Naive B cell (primary cell): ENCODE results near the gene DAPK2. TPM values are rescaled to one million over a fixed set of nuclear protein-coding genes. Genes with fewer than 3 reads are reported as not detected.

Source experiments
- ATAC-seq, 2 donors: fragments of 150-1000 bp; cut with Tn5 transposase; 2 replicates each; pipeline ENCODE4 v1.10.0; 2021; ENCODE audit warnings: low read depth in 2 of 2, mild to moderate bottlenecking in 2 of 2, moderate library complexity in 2 of 2
- DNase-seq: peaks from one replicate; pipeline ENCODE4 v3.0.0; 2022
- H3K27ac Mint-ChIP-seq, 6 donors: one replicate each; pipeline ENCODE4 v1.8.0; 2020 to 2022; ENCODE audit warnings: mild to moderate bottlenecking in 6 of 6, mixed read lengths in 6 of 6, moderate library complexity in 5 of 6, inconsistent platforms in 2 of 6
- H3K27me3 Mint-ChIP-seq, 3 donors: one replicate each; pipeline ENCODE4 v1.8.0; 2021 to 2022; ENCODE audit warnings: mixed read lengths in 3 of 3, mild to moderate bottlenecking in 1 of 3
- H3K36me3 Mint-ChIP-seq, 2 donors: one replicate each; pipeline ENCODE4 v1.8.0; 2020 to 2022; ENCODE audit warnings: mixed read lengths in 2 of 2, inconsistent platforms in 1 of 2, mild to moderate bottlenecking in 1 of 2
- H3K4me1 Mint-ChIP-seq, 3 donors: one replicate each; pipeline ENCODE4 v1.8.0; 2020 to 2022; ENCODE audit warnings: mixed read lengths in 3 of 3, inconsistent platforms in 1 of 3, mild to moderate bottlenecking in 1 of 3, moderate library complexity in 1 of 3
- H3K4me3 Mint-ChIP-seq, 8 donors: one replicate each; pipeline ENCODE4 v1.8.0; 2020 to 2022; ENCODE audit warnings: mild to moderate bottlenecking in 8 of 8, mixed read lengths in 8 of 8, moderate library complexity in 8 of 8, inconsistent platforms in 2 of 8
- H3K9me3 Mint-ChIP-seq, 7 donors: one replicate each; pipeline ENCODE4 v1.8.0; 2020 to 2022; ENCODE audit warnings: mixed read lengths in 7 of 7, mild to moderate bottlenecking in 5 of 7, inconsistent platforms in 2 of 7, moderate library complexity in 1 of 7
- polyA plus RNA-seq, 6 donors: library from polyadenylated mRNA; unstranded; fragments of 300-500 nt; fragmentation: Illumina TruSeq; gene quantifications; one replicate each; pipeline ENCODE4 v1.2.3, GENCODE V29; 2021; ENCODE audit warnings: low read depth in 6 of 6

The DAPK2 gene
- polyA plus RNA-seq, 6 donors from 2014 or later, result 0.69 to 10.3 (median 0.96) TPM

- DNase-seq (no peak), ATAC-seq (no peak)
- H3K27ac Mint-ChIP-seq, result peak overlapping the region in 1 of 6 donors; percentile 70
- no peaks in the 10 kb centered on the region for H3K27me3 Mint-ChIP-seq
- H3K4me1 Mint-ChIP-seq, result peaks cover 14 to 37% (median 18%) of the 10 kb centered on the region in 3 donors
- no peak overlapping the region for H3K4me3 Mint-ChIP-seq
- no peaks in the 10 kb centered on the region for H3K36me3 Mint-ChIP-seq
- H3K9me3 Mint-ChIP-seq, result no peaks in the 10 kb centered on the region
Observed at GRCh38 chr15:63982381-63982854, 63.9 kb downstream of the DAPK2 start.

- DNase-seq (no peak), ATAC-seq (no peak)
- Mint-ChIP-seq H3K36me3 (no peaks in the 10 kb centered on the region), H3K27ac (peak overlapping the region in 1 of 6 donors; percentile 12), H3K4me3 (peak overlapping the region in 2 of 8 donors; percentile 10 to 44), H3K27me3 (no peaks in the 10 kb centered on the region), H3K4me1 (peaks cover 9 to 30% (median 11%) of the 10 kb centered on the region in 3 donors), H3K9me3 (no peaks in the 10 kb centered on the region)
Observed at GRCh38 chr15:63981596-63982320, 64.5 kb downstream of the DAPK2 start.

- H3K36me3 Mint-ChIP-seq, result no peaks in the 10 kb centered on the region
- H3K27ac Mint-ChIP-seq, result peak overlapping the region in 1 of 6 donors; percentile 42
- no peaks in the 10 kb centered on the region for H3K9me3 Mint-ChIP-seq
- DNase-seq (no peak), ATAC-seq (no peak)
- peak overlapping the region in 1 of 8 donors; percentile 25 for H3K4me3 Mint-ChIP-seq
- H3K4me1 Mint-ChIP-seq, result peaks cover 0 to 13% (median 3%) of the 10 kb centered on the region in 3 donors
- H3K27me3 Mint-ChIP-seq, result no peaks in the 10 kb centered on the region
Observed at GRCh38 chr15:63979262-63979793, 67.0 kb downstream of the DAPK2 start.

- ATAC-seq (no peak), DNase-seq (no peak)
- Mint-ChIP-seq H3K27ac (peak overlapping the region in 2 of 6 donors; percentile 42 to 49), H3K4me1 (peaks cover 0 to 13% (median 3%) of the 10 kb centered on the region in 3 donors), H3K9me3 (no peaks in the 10 kb centered on the region), H3K27me3 (no peaks in the 10 kb centered on the region), H3K4me3 (no peak overlapping the region), H3K36me3 (no peaks in the 10 kb centered on the region)
Observed at GRCh38 chr15:63978511-63979261, 67.6 kb downstream of the DAPK2 start.

GRCh38 chr15:63977119-63977518 lies 69.2 kb downstream of the DAPK2 start:
- ATAC-seq (no peak), DNase-seq (no peak)
- Mint-ChIP-seq H3K4me1 (peaks cover 1 to 4% (median 4%) of the 10 kb centered on the region in 3 donors), H3K27me3 (peaks cover 0 to 3% (median 0%) of the 10 kb centered on the region in 3 donors), H3K27ac (no peak overlapping the region), H3K4me3 (no peak overlapping the region), H3K9me3 (no peaks in the 10 kb centered on the region), H3K36me3 (peaks cover 0 to 4% of the 10 kb centered on the region in 2 donors)

- Mint-ChIP-seq H3K27ac (peak overlapping the region in 2 of 6 donors; percentile 79 to 80), H3K4me3 (no peak overlapping the region), H3K27me3 (peaks cover 0 to 6% (median 0%) of the 10 kb centered on the region in 3 donors), H3K4me1 (peaks cover 15 to 20% (median 19%) of the 10 kb centered on the region in 3 donors), H3K36me3 (peaks cover 0 to 8% of the 10 kb centered on the region in 2 donors), H3K9me3 (no peaks in the 10 kb centered on the region)
- ATAC-seq (no peak), DNase-seq (no peak)
Observed at GRCh38 chr15:63974021-63974420, 72.3 kb downstream of the DAPK2 start.

- H3K9me3 Mint-ChIP-seq, result no peaks in the 10 kb centered on the region
- peaks cover 18 to 25% (median 25%) of the 10 kb centered on the region in 3 donors for H3K4me1 Mint-ChIP-seq
Observed at GRCh38 chr15:63973212-63974009, 72.9 kb downstream of the DAPK2 start.

GRCh38 chr15:63972801-63973200 lies 73.5 kb downstream of the DAPK2 start:
- ATAC-seq, result no peak
- no peaks in the 10 kb centered on the region for H3K9me3 Mint-ChIP-seq
- H3K36me3 Mint-ChIP-seq, result peaks cover 0 to 8% of the 10 kb centered on the region in 2 donors
- no peak overlapping the region for H3K27ac Mint-ChIP-seq
- H3K4me1 Mint-ChIP-seq, result peaks cover 19 to 26% (median 25%) of the 10 kb centered on the region in 3 donors
- no peak for DNase-seq
- H3K27me3 Mint-ChIP-seq, result peaks cover 0 to 6% (median 0%) of the 10 kb centered on the region in 3 donors
- H3K4me3 Mint-ChIP-seq, result no peak overlapping the region

More at GRCh38 chr15:63973212-63974009, 72.9 kb downstream of the DAPK2 start:
- Mint-ChIP-seq H3K4me3 (no peak overlapping the region), H3K36me3 (peaks cover 0 to 8% of the 10 kb centered on the region in 2 donors), H3K27me3 (peaks cover 0 to 6% (median 0%) of the 10 kb centered on the region in 3 donors), H3K27ac (peak overlapping the region in 1 of 6 donors; percentile 63)
- ATAC-seq (no peak), DNase-seq (no peak)

GRCh38 chr15:63971904-63972303 lies 74.4 kb downstream of the DAPK2 start:
- peaks cover 0 to 8% of the 10 kb centered on the region in 2 donors for H3K36me3 Mint-ChIP-seq
- peaks cover 19 to 26% (median 25%) of the 10 kb centered on the region in 3 donors for H3K4me1 Mint-ChIP-seq
- no peak for DNase-seq
- H3K9me3 Mint-ChIP-seq, result no peaks in the 10 kb centered on the region
- H3K27me3 Mint-ChIP-seq, result peaks cover 0 to 6% (median 0%) of the 10 kb centered on the region in 3 donors
- no peak overlapping the region for H3K27ac Mint-ChIP-seq
- no peak for ATAC-seq
- no peak overlapping the region for H3K4me3 Mint-ChIP-seq

- Mint-ChIP-seq H3K4me1 (peaks cover 19 to 26% (median 25%) of the 10 kb centered on the region in 3 donors), H3K4me3 (no peak overlapping the region), H3K27ac (no peak overlapping the region), H3K36me3 (peaks cover 0 to 8% of the 10 kb centered on the region in 2 donors), H3K27me3 (peaks cover 0 to 6% (median 0%) of the 10 kb centered on the region in 3 donors), H3K9me3 (no peaks in the 10 kb centered on the region)
- ATAC-seq, result no peak
- no peak for DNase-seq
Observed at GRCh38 chr15:63971427-63971805, 74.9 kb downstream of the DAPK2 start.

GRCh38 chr15:63970621-63971426 lies 75.5 kb downstream of the DAPK2 start:
- Mint-ChIP-seq H3K27ac (peak overlapping the region in 1 of 6 donors; percentile 24), H3K9me3 (peaks cover 0 to 3% (median 0%) of the 10 kb centered on the region in 7 donors), H3K4me1 (peaks cover 19 to 26% (median 25%) of the 10 kb centered on the region in 3 donors), H3K4me3 (no peak overlapping the region), H3K36me3 (peaks cover 0 to 8% of the 10 kb centered on the region in 2 donors), H3K27me3 (peaks cover 0 to 6% (median 0%) of the 10 kb centered on the region in 3 donors)
- DNase-seq (no peak), ATAC-seq (no peak)
